Measurements from ENCODE around the gene TBC1D1. TPM values are rescaled to one million over a fixed set of nuclear protein-coding genes. Genes with fewer than 3 reads are reported as not detected.

The TBC1D1 gene
- total RNA-seq, 1 experiment from 2014 or later: 56.0 TPM

GRCh38 chr4:37946503-37947179 is 55.8 kb downstream of the TBC1D1 start:
- BruUV-seq (replicated peaks): no TSS peak
- in situ Hi-C loops (cut with HindIII; ENCODE audit: low pct_unique_long_range_greater_than_20kb, low sequenced_read_pairs): no loop called here
- CTCF ChIA-PET: no interaction called here

GRCh38 chr4:37948542-37948941 is 57.7 kb downstream of the TBC1D1 start:
- DNase-seq (ENCODE audit: low read depth, low spot score) (no peak), ATAC-seq (no peak)
- no peak for TF ChIP-seq CTCF (IDR thresholded peaks at IDR 0.05)
- TF ChIP-seq REST (IDR thresholded peaks at IDR 0.05; ENCODE audit: insufficient read depth in 1 of 2, low read depth in 2 of 2, low read length in 1 of 2): no peak
- TF ChIP-seq TCF7L2 (IDR thresholded peaks at IDR 0.05; ENCODE audit: low read depth, low read length): no peak
- no peak for TF ChIP-seq POLR2AphosphoS5 (IDR thresholded peaks at IDR 0.05; ENCODE audit: low read depth, low read length)
- TF ChIP-seq SIN3A (IDR thresholded peaks at IDR 0.05; ENCODE audit: borderline replicate concordance, insufficient read depth, low read depth, low read length): no peak
- intact Hi-C loops (cut with micrococcal nuclease; ENCODE audit: unreplicated experiment): no loop called here
- peaks cover 6% of the 10 kb centered on the region for H3K27me3 ChIP-seq (ENCODE audit: control insufficient read depth, insufficient read depth, low read length)
- H3K36me3 ChIP-seq (ENCODE audit: control insufficient read depth, insufficient read depth, low read length): no peaks in the 10 kb centered on the region
- in situ Hi-C loops (cut with HindIII; ENCODE audit: low pct_unique_long_range_greater_than_20kb, low sequenced_read_pairs): no loop called here
- no peaks in the 10 kb centered on the region for H3K4me1 ChIP-seq (ENCODE audit: control insufficient read depth, insufficient read depth, low read length)
- no peak overlapping the region for H3K27ac ChIP-seq (ENCODE audit: low read length)
- POLR2A ChIA-PET: interaction anchor here (0.5 kb wide), 1 partner anchor 58 kb away, joined by 3 read pairs; the partner anchor contains the start of gene TBC1D1
- H3K4me3 ChIP-seq (ENCODE audit: low read depth in 2 of 2, low read length in 2 of 2): no peak overlapping the region
- no TSS peak for BruUV-seq (replicated peaks)
- CTCF ChIA-PET: no interaction called here
- H3K9me3 ChIP-seq (ENCODE audit: control insufficient read depth, insufficient read depth, low read depth, low read length): no peaks in the 10 kb centered on the region

More at GRCh38 chr4:37946503-37947179, 55.8 kb downstream of the TBC1D1 start:
- TF ChIP-seq TCF7L2 (IDR thresholded peaks at IDR 0.05; ENCODE audit: low read depth, low read length) (no peak), REST (IDR thresholded peaks at IDR 0.05; ENCODE audit: insufficient read depth in 1 of 2, low read depth in 2 of 2, low read length in 1 of 2) (no peak), SIN3A (IDR thresholded peaks at IDR 0.05; ENCODE audit: borderline replicate concordance, insufficient read depth, low read depth, low read length) (no peak), POLR2AphosphoS5 (IDR thresholded peaks at IDR 0.05; ENCODE audit: low read depth, low read length) (no peak), CTCF (IDR thresholded peaks at IDR 0.05) (no peak)
- Histone ChIP-seq H3K27me3 (ENCODE audit: control insufficient read depth, insufficient read depth, low read length) (peaks cover 6% of the 10 kb centered on the region), H3K36me3 (ENCODE audit: control insufficient read depth, insufficient read depth, low read length) (no peaks in the 10 kb centered on the region), H3K9me3 (ENCODE audit: control insufficient read depth, insufficient read depth, low read depth, low read length) (no peaks in the 10 kb centered on the region), H3K27ac (ENCODE audit: low read length) (no peak overlapping the region), H3K4me1 (ENCODE audit: control insufficient read depth, insufficient read depth, low read length) (no peaks in the 10 kb centered on the region), H3K4me3 (ENCODE audit: low read depth in 2 of 2, low read length in 2 of 2) (no peak overlapping the region)
- intact Hi-C loops (cut with micrococcal nuclease; ENCODE audit: unreplicated experiment): no loop called here
- ATAC-seq (no peak), DNase-seq (ENCODE audit: low read depth, low spot score) (no peak)
- POLR2A ChIA-PET: no interaction called here
